Kidney glomerular epithelial cell (primary cell): ENCODE data around the gene MEN1.
A peak's percentile ranks its signal among the peaks of the same experiment; 100 is the strongest.
"Not testable (repeated sequence)": the region's sequence is repeated elsewhere in the genome, so short reads cannot be mapped to it uniquely, and the experiment has no call there.

Experiments
- DNase-seq: peaks from one replicate; lab custom pipeline; 2025; lab: John Stamatoyannopoulos, UW

MEN1 gene

GRCh38 chr11:64832467-64833197 lies 22.3 kb upstream of the MEN1 start:
- no peak for DNase-seq

- no peak for DNase-seq
Measured at GRCh38 chr11:64831411-64831891, 21.1 kb upstream of the MEN1 start.

GRCh38 chr11:64829536-64830251 lies 19.3 kb upstream of the MEN1 start:
- DNase-seq: no peak

- no peak for DNase-seq
Measured at GRCh38 chr11:64827451-64827839, 17.1 kb upstream of the MEN1 start.

- DNase-seq: no peak
Measured at GRCh38 chr11:64826578-64827450, 16.5 kb upstream of the MEN1 start.

- DNase-seq: no peak
Measured at GRCh38 chr11:64826062-64826461, 15.7 kb upstream of the MEN1 start.

- no peak for DNase-seq
Measured at GRCh38 chr11:64823568-64824119, 13.3 kb upstream of the MEN1 start.

- DNase-seq: no peak
Measured at GRCh38 chr11:64817476-64817875, 7.1 kb upstream of the MEN1 start.

GRCh38 chr11:64815433-64815832 lies 5.1 kb upstream of the MEN1 start:
- DNase-seq: not testable (repeated sequence)

GRCh38 chr11:64814712-64815187 lies 4.4 kb upstream of the MEN1 start:
- DNase-seq: no peak

- DNase-seq: no peak
Measured at GRCh38 chr11:64813826-64814225, 3.5 kb upstream of the MEN1 start.

- DNase-seq: no peak
Measured at GRCh38 chr11:64810891-64811272, 531 bp upstream of the MEN1 start.

- DNase-seq: no peak
Measured at GRCh38 chr11:64809781-64810241, 540 bp downstream of the MEN1 start.

GRCh38 chr11:64805481-64805880 lies 4.9 kb downstream of the MEN1 start:
- no peak for DNase-seq

GRCh38 chr11:64804346-64805210 lies 5.8 kb downstream of the MEN1 start:
- DNase-seq: no peak

GRCh38 chr11:64803846-64804345 lies 6.5 kb downstream of the MEN1 start:
- DNase-seq: peak; percentile 62

GRCh38 chr11:64803158-64803845 lies 7.0 kb downstream of the MEN1 start, which contains the start of gene MAP4K2:
Gene MAP4K2 (minus strand): TSS chr11:64803214. CDS start chr11:64803149, 65 bp downstream.
- DNase-seq: peak; percentile 67

GRCh38 chr11:64802370-64803157 lies 7.8 kb downstream of the MEN1 start:
- no peak for DNase-seq
